ENCODE measurements around the gene GPR3.

GPR3 gene

DNA sequence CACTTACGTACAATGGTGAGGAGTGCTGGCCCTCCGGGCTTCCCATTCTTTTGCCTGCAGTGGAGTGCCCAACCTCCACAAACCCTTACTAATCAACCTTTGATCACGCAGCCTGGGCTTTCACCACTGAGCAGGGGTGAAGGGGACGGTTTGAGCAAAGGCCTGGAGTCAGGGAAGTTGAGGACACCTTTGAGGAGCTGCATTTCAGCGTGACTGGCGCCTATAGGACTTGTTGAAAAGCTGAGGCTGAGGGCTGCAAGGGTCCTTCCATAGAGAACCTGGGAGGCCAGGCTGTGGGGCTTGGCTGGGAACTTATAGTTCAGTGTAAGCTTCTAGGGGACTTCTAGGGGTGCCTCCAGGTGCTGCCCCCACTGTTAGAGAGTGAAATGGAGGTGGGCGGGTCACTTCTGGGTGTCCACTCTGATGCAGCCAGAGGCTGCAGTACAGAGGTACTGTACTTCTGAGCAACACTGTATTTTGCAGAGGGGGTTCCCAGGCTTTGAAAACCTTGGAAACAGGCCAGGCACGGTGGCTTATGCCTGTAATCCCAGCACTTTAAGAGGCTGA lies 40.8 kb upstream of the GPR3 start:
- Histone ChIP-seq H3K27ac (ENCODE audit: low read length) (no peak overlapping the region), H3K9ac (ENCODE audit: low read depth, low read length) (no peak overlapping the region), H3K27me3 (ENCODE audit: insufficient read depth, low read length, poor library complexity) (no peaks in the 10 kb centered on the region), H3K36me3 (ENCODE audit: insufficient read depth, low read length) (no peaks in the 10 kb centered on the region), H3K4me1 (ENCODE audit: insufficient read depth, low read length) (no peaks in the 10 kb centered on the region), H3K4me2 (ENCODE audit: insufficient read depth, low read length) (no peak overlapping the region), H3K9me3 (ENCODE audit: insufficient read depth, low read length, severe bottlenecking) (no peaks in the 10 kb centered on the region), H2AFZ (ENCODE audit: low read depth, low read length) (no peak overlapping the region), H3K4me3 (ENCODE audit: low read depth in 1 of 2, low read length in 2 of 2) (no peak overlapping the region), H4K20me1 (ENCODE audit: insufficient read depth, low read length) (no peaks in the 10 kb centered on the region), H3K79me2 (ENCODE audit: insufficient read depth, low read length) (no peaks in the 10 kb centered on the region)
- no peak for DNase-seq
- TF ChIP-seq, protein P1, sequence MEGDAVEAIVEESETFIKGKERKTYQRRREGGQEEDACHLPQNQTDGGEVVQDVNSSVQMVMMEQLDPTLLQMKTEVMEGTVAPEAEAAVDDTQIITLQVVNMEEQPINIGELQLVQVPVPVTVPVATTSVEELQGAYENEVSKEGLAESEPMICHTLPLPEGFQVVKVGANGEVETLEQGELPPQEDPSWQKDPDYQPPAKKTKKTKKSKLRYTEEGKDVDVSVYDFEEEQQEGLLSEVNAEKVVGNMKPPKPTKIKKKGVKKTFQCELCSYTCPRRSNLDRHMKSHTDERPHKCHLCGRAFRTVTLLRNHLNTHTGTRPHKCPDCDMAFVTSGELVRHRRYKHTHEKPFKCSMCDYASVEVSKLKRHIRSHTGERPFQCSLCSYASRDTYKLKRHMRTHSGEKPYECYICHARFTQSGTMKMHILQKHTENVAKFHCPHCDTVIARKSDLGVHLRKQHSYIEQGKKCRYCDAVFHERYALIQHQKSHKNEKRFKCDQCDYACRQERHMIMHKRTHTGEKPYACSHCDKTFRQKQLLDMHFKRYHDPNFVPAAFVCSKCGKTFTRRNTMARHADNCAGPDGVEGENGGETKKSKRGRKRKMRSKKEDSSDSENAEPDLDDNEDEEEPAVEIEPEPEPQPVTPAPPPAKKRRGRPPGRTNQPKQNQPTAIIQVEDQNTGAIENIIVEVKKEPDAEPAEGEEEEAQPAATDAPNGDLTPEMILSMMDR (IDR thresholded peaks at IDR 0.05; ENCODE audit: borderline replicate concordance, extremely low read depth, low read length, poor library complexity, severe bottlenecking): no peak
- no peak for TF ChIP-seq EZH2 (IDR thresholded peaks at IDR 0.05; ENCODE audit: borderline replicate concordance, low read depth, low read length, severe bottlenecking)
- ATAC-seq (ENCODE audit: insufficient read depth, low read depth): no peak

DNA sequence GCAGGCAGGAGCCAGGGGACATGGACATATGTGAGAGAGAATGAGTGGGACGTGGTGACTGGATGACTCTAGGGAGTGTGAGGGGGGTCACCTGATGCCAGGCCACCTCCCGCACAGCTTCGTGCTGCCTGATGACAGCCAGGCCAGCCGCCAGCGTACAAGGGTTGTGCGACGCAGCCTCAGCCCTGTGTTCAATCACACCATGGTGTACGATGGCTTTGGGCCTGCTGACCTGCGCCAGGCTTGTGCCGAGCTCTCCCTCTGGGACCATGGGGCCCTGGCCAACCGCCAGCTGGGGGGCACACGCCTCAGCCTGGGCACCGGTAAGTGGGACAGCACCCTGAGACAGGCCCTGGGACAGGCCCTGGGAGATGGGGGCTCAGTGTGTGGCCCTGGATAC lies 39.3 kb upstream of the GPR3 start:
- ATAC-seq (ENCODE audit: insufficient read depth, low read depth) (no peak), DNase-seq (no peak)
- H2AFZ ChIP-seq (ENCODE audit: low read depth, low read length): no peak overlapping the region
- H3K4me3 ChIP-seq (ENCODE audit: low read depth in 1 of 2, low read length in 2 of 2): no peak overlapping the region
- TF ChIP-seq, protein P1 (IDR thresholded peaks at IDR 0.05; ENCODE audit: borderline replicate concordance, extremely low read depth, low read length, poor library complexity, severe bottlenecking): no peak
- TF ChIP-seq EZH2 (IDR thresholded peaks at IDR 0.05; ENCODE audit: borderline replicate concordance, low read depth, low read length, severe bottlenecking): no peak
- H3K9me3 ChIP-seq (ENCODE audit: insufficient read depth, low read length, severe bottlenecking): no peaks in the 10 kb centered on the region
- no peaks in the 10 kb centered on the region for H3K79me2 ChIP-seq (ENCODE audit: insufficient read depth, low read length)
- no peak overlapping the region for H3K4me2 ChIP-seq (ENCODE audit: insufficient read depth, low read length)
- no peak overlapping the region for H3K9ac ChIP-seq (ENCODE audit: low read depth, low read length)
- H3K27ac ChIP-seq (ENCODE audit: low read length): no peak overlapping the region
- H3K27me3 ChIP-seq (ENCODE audit: insufficient read depth, low read length, poor library complexity): no peaks in the 10 kb centered on the region
- H4K20me1 ChIP-seq (ENCODE audit: insufficient read depth, low read length): no peaks in the 10 kb centered on the region
- H3K36me3 ChIP-seq (ENCODE audit: insufficient read depth, low read length): no peaks in the 10 kb centered on the region
- peaks cover 14% of the 10 kb centered on the region for H3K4me1 ChIP-seq (ENCODE audit: insufficient read depth, low read length)

- TF ChIP-seq, protein P1 (IDR thresholded peaks at IDR 0.05; ENCODE audit: borderline replicate concordance, extremely low read depth, low read length, poor library complexity, severe bottlenecking): no peak
- TF ChIP-seq EZH2 (IDR thresholded peaks at IDR 0.05; ENCODE audit: borderline replicate concordance, low read depth, low read length, severe bottlenecking): no peak
- H3K27me3 ChIP-seq (ENCODE audit: insufficient read depth, low read length, poor library complexity): no peaks in the 10 kb centered on the region
- H3K4me2 ChIP-seq (ENCODE audit: insufficient read depth, low read length): no peak overlapping the region
- H2AFZ ChIP-seq (ENCODE audit: low read depth, low read length): no peak overlapping the region
- H3K9me3 ChIP-seq (ENCODE audit: insufficient read depth, low read length, severe bottlenecking): no peaks in the 10 kb centered on the region
- no peak overlapping the region for H3K4me3 ChIP-seq (ENCODE audit: low read depth in 1 of 2, low read length in 2 of 2)
- H3K79me2 ChIP-seq (ENCODE audit: insufficient read depth, low read length): no peaks in the 10 kb centered on the region
- H3K36me3 ChIP-seq (ENCODE audit: insufficient read depth, low read length): no peaks in the 10 kb centered on the region
- ATAC-seq (ENCODE audit: insufficient read depth, low read depth): no peak
- H4K20me1 ChIP-seq (ENCODE audit: insufficient read depth, low read length): no peaks in the 10 kb centered on the region
- DNase-seq: no peak
- peaks cover 14% of the 10 kb centered on the region for H3K4me1 ChIP-seq (ENCODE audit: insufficient read depth, low read length)
- no peak overlapping the region for H3K9ac ChIP-seq (ENCODE audit: low read depth, low read length)
- H3K27ac ChIP-seq (ENCODE audit: low read length): no peak overlapping the region
These were observed 38.8 kb upstream of the GPR3 start for GRCh38 chr1:27353629-27354028.

DNA sequence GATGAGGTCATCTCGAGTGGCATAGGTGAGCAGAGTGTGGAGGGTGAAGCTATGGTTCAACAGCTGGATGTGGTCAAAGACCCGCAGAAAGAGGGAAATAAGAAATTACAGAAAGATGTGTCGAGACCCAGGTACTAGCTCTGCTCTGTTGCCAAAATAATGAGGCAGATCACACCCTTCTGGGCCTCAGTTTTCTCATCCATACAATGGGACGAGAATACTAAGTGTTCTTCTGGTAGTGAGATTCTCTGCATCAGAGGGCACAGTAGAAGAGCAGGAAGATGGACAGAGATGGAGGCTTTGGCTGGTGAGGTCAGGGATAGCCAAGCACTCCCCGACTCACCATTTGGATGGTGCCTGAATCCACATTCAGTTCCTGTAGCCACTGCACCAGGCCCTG lies 36.7 kb upstream of the GPR3 start:
- no peak for DNase-seq
- no peaks in the 10 kb centered on the region for H4K20me1 ChIP-seq (ENCODE audit: insufficient read depth, low read length)
- ATAC-seq (ENCODE audit: insufficient read depth, low read depth): no peak
- H3K4me2 ChIP-seq (ENCODE audit: insufficient read depth, low read length): no peak overlapping the region
- H2AFZ ChIP-seq (ENCODE audit: low read depth, low read length): no peak overlapping the region
- no peaks in the 10 kb centered on the region for H3K9me3 ChIP-seq (ENCODE audit: insufficient read depth, low read length, severe bottlenecking)
- H3K4me1 ChIP-seq (ENCODE audit: insufficient read depth, low read length): peaks cover 14% of the 10 kb centered on the region
- no peak overlapping the region for H3K27ac ChIP-seq (ENCODE audit: low read length)
- no peak overlapping the region for H3K4me3 ChIP-seq (ENCODE audit: low read depth in 1 of 2, low read length in 2 of 2)
- no peaks in the 10 kb centered on the region for H3K79me2 ChIP-seq (ENCODE audit: insufficient read depth, low read length)
- no peaks in the 10 kb centered on the region for H3K27me3 ChIP-seq (ENCODE audit: insufficient read depth, low read length, poor library complexity)
- TF ChIP-seq, protein P1 (IDR thresholded peaks at IDR 0.05; ENCODE audit: borderline replicate concordance, extremely low read depth, low read length, poor library complexity, severe bottlenecking): no peak
- TF ChIP-seq EZH2 (IDR thresholded peaks at IDR 0.05; ENCODE audit: borderline replicate concordance, low read depth, low read length, severe bottlenecking): no peak
- no peak overlapping the region for H3K9ac ChIP-seq (ENCODE audit: low read depth, low read length)
- H3K36me3 ChIP-seq (ENCODE audit: insufficient read depth, low read length): no peaks in the 10 kb centered on the region
